OCI-LY3 (cell line): Measurements from ENCODE around the gene PRUNE2.

ENCODE experiments used
- EZH2phosphoT487 ChIP-seq: fragments of 200-600 bp; shearing (Covaris generic); IDR thresholded peaks from 2 replicates; pipeline ENCODE4 v1.6.1; 2018; ENCODE audit warnings: antibody characterized with exemption, mixed run types, low read depth
- TF ChIP-seq, protein P1 (sequence below): fragments of 200-600, 300-600 bp; sonication (generic); IDR thresholded peaks from 2 replicates; pipeline ENCODE4 v1.5.1; 2014; ENCODE audit warnings: antibody characterized with exemption, low read length, low read depth

DNA sequence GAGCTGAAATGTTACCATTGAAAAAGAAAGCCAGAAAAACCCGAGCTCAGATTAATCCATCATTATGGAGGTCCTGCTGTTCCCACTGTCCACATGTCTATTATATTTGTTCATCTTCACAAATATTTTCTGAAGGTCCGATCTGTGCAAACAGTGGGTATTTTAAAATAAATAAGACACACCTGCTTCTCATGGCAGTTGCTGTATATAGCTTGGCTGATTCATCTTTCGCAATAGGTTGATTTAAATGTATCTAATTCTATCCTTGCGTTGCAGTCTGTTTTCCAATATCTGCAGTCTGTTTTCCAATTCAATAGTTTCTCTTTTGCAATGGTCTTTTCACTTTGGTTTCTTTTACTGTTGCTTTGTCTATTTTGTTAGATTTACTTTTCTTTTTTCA, 229.1 kb downstream of the PRUNE2 start:
- TF ChIP-seq, protein P1, sequence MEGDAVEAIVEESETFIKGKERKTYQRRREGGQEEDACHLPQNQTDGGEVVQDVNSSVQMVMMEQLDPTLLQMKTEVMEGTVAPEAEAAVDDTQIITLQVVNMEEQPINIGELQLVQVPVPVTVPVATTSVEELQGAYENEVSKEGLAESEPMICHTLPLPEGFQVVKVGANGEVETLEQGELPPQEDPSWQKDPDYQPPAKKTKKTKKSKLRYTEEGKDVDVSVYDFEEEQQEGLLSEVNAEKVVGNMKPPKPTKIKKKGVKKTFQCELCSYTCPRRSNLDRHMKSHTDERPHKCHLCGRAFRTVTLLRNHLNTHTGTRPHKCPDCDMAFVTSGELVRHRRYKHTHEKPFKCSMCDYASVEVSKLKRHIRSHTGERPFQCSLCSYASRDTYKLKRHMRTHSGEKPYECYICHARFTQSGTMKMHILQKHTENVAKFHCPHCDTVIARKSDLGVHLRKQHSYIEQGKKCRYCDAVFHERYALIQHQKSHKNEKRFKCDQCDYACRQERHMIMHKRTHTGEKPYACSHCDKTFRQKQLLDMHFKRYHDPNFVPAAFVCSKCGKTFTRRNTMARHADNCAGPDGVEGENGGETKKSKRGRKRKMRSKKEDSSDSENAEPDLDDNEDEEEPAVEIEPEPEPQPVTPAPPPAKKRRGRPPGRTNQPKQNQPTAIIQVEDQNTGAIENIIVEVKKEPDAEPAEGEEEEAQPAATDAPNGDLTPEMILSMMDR, result no peak
- TF ChIP-seq EZH2phosphoT487, result no peak
